ENCODE data around the gene LCLAT1. TPM values are rescaled to one million over a fixed set of nuclear protein-coding genes. Genes with fewer than 3 reads are reported as not detected.

LCLAT1 gene
- total RNA-seq, 1 donor from 2014 or later: 29.0 TPM

DNA sequence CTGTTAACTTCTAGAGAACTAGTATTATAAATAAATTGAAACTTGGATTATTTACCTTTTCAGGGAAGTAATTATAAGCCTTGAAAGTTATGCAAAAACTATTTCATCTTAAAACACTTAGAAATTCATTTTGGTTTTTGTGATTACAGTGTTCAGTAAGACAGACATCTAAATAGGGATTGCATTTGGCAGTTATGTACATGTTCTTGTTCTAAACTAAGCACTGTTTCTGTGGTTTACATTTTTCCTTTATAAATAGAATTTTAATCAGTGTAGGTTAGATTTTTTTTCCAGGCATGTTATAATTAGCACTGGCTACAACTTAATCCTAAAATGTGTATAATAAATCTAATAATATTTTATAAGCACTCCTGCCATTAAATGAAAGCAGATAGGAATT, 35.0 kb downstream of the LCLAT1 start:
- no peak for TF ChIP-seq CTCF (conservative IDR thresholded peaks at IDR 0.05)
- Mint-ChIP-seq H3K27ac (no peak overlapping the region), H3K9me3 (no peaks in the 10 kb centered on the region), H3K4me3 (no peak overlapping the region), H3K36me3 (peaks cover 8% of the 10 kb centered on the region), H3K4me1 (ENCODE audit: unreplicated experiment) (peaks cover 12% of the 10 kb centered on the region), H3K27me3 (no peaks in the 10 kb centered on the region)
- DNase-seq (ENCODE audit: extremely low spot score, unreplicated experiment): no peak

- DNase-seq (ENCODE audit: extremely low spot score, unreplicated experiment): no peak
- no peaks in the 10 kb centered on the region for H3K9me3 Mint-ChIP-seq
- H3K4me3 Mint-ChIP-seq: no peak overlapping the region
- H3K27ac Mint-ChIP-seq: no peak overlapping the region
- no peak for TF ChIP-seq CTCF (conservative IDR thresholded peaks at IDR 0.05)
- peaks cover 8% of the 10 kb centered on the region for H3K36me3 Mint-ChIP-seq
- peaks cover 26% of the 10 kb centered on the region for H3K4me1 Mint-ChIP-seq (ENCODE audit: unreplicated experiment)
- no peaks in the 10 kb centered on the region for H3K27me3 Mint-ChIP-seq
Observed at GRCh38 chr2:30484145-30484544, 37.1 kb downstream of the LCLAT1 start.

GRCh38 chr2:30484995-30485394, 37.9 kb downstream of the LCLAT1 start:
- H3K9me3 Mint-ChIP-seq: no peaks in the 10 kb centered on the region
- H3K4me3 Mint-ChIP-seq: no peak overlapping the region

DNA sequence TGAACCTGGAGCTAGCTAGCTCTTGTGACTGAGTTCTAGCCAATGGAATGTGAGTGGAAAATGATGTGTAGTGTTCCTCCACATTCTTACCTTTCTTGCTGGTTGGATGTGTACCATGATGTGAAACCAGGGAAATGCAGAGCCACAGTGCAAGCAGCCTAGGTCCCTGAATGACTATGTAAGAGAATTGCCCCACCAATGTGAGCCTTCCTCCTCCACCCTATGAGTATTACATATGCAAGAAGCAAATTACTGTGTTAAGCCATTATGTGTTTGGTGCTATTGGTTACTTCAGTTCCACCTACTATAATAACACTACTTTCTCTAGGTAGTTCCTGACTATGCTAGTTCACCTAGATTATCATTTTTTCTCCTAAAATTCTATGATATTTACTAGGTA, 39.6 kb downstream of the LCLAT1 start:
- peaks cover 15% of the 10 kb centered on the region for H3K4me1 Mint-ChIP-seq (ENCODE audit: unreplicated experiment)
- H3K36me3 Mint-ChIP-seq: no peaks in the 10 kb centered on the region
- no peak for DNase-seq (ENCODE audit: extremely low spot score, unreplicated experiment)
- H3K27ac Mint-ChIP-seq: no peak overlapping the region
- H3K9me3 Mint-ChIP-seq: no peaks in the 10 kb centered on the region
- H3K4me3 Mint-ChIP-seq: no peak overlapping the region
- TF ChIP-seq CTCF (conservative IDR thresholded peaks at IDR 0.05): no peak
- no peaks in the 10 kb centered on the region for H3K27me3 Mint-ChIP-seq

More at GRCh38 chr2:30484995-30485394, 37.9 kb downstream of the LCLAT1 start:
- Mint-ChIP-seq H3K36me3 (peaks cover 8% of the 10 kb centered on the region), H3K27me3 (no peaks in the 10 kb centered on the region), H3K4me1 (ENCODE audit: unreplicated experiment) (peaks cover 26% of the 10 kb centered on the region), H3K27ac (no peak overlapping the region)
- no peak for DNase-seq (ENCODE audit: extremely low spot score, unreplicated experiment)
- TF ChIP-seq CTCF (conservative IDR thresholded peaks at IDR 0.05): no peak

DNA sequence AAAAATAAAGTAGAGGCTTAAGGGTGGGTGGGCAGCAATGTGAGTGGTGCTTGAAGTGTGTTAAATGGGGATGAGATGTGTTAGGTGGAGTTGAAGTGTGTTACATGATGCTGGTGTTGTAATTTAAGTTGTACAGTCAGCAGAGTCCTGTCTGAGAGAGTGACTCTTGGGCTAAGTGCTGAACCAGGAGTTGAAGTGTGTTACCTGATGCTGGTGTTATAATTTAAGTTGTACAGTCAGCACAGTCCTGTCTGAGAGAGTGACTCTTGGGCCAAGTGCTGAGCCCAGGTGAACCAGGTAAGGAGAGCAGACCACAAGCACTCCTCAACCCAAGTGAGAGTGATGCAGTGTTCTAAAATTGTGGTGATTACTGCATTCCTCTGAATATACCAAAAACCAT, 40.6 kb downstream of the LCLAT1 start:
- H3K27me3 Mint-ChIP-seq: no peaks in the 10 kb centered on the region
- H3K4me3 Mint-ChIP-seq: no peak overlapping the region
- no peaks in the 10 kb centered on the region for H3K9me3 Mint-ChIP-seq
- no peak for TF ChIP-seq CTCF (conservative IDR thresholded peaks at IDR 0.05)
- no peak overlapping the region for H3K27ac Mint-ChIP-seq
- DNase-seq (ENCODE audit: extremely low spot score, unreplicated experiment): no peak
- H3K36me3 Mint-ChIP-seq: no peaks in the 10 kb centered on the region
- H3K4me1 Mint-ChIP-seq (ENCODE audit: unreplicated experiment): peaks cover 20% of the 10 kb centered on the region

Data from type B pancreatic cell (in vitro differentiated cells).